RWPE2 (cell line): ENCODE results near the gene ANXA9.

ENCODE experiments used
- ATAC-seq: fragments of 200-7000 bp; cut with Tn5 transposase; 3 replicates; pipeline ENCODE4 v1.9.1; 2021; ENCODE audit warnings: low read depth
- DNase-seq: peaks from one replicate; pipeline ENCODE4 v3.0.0-alpha.2; 2020; ENCODE audit warnings: low spot score
- H3K27ac ChIP-seq: fragments of 450-650 bp; 2 replicates; pipeline ENCODE4 v1.5.1; 2017; ENCODE audit warnings: mild to moderate bottlenecking; ENCODE audit not compliant: poor library complexity, severe bottlenecking
- H3K27me3 ChIP-seq: fragments of 250-450 bp; sonication (Bioruptor Pico); 2 replicates; pipeline ENCODE4 v1.5.1; 2021; ENCODE audit warnings: mild to moderate bottlenecking, moderate library complexity; ENCODE audit not compliant: insufficient read depth, poor library complexity, severe bottlenecking
- H3K36me3 ChIP-seq: fragments of 250-450 bp; sonication (Bioruptor Pico); 2 replicates; pipeline ENCODE4 v1.5.1; 2020; ENCODE audit warnings: low read depth, mild to moderate bottlenecking, moderate library complexity
- H3K4me1 ChIP-seq: fragments of 250-450 bp; sonication (Bioruptor Pico); 2 replicates; pipeline ENCODE4 v1.5.1; 2021; ENCODE audit warnings: mild to moderate bottlenecking, moderate library complexity; ENCODE audit not compliant: insufficient read depth, poor library complexity, severe bottlenecking
- H3K4me3 ChIP-seq: fragments of 250-450 bp; sonication (Bioruptor Pico); 2 replicates; pipeline ENCODE4 v1.5.1; 2021; ENCODE audit warnings: mild to moderate bottlenecking, moderate library complexity; ENCODE audit not compliant: severe bottlenecking
- H3K9me3 ChIP-seq: fragments of 250-450 bp; sonication (Bioruptor Pico); 2 replicates; pipeline ENCODE4 v1.5.1; 2021; ENCODE audit warnings: mild to moderate bottlenecking, moderate library complexity; ENCODE audit not compliant: severe bottlenecking
- TF ChIP-seq, protein P1 (sequence below): fragments of 450-650 bp; IDR thresholded peaks from one replicate; pipeline ENCODE4 v1.5.1; 2017; ENCODE audit warnings: mild to moderate bottlenecking, moderate library complexity; ENCODE audit not compliant: poor library complexity, severe bottlenecking

ANXA9 gene

DNA sequence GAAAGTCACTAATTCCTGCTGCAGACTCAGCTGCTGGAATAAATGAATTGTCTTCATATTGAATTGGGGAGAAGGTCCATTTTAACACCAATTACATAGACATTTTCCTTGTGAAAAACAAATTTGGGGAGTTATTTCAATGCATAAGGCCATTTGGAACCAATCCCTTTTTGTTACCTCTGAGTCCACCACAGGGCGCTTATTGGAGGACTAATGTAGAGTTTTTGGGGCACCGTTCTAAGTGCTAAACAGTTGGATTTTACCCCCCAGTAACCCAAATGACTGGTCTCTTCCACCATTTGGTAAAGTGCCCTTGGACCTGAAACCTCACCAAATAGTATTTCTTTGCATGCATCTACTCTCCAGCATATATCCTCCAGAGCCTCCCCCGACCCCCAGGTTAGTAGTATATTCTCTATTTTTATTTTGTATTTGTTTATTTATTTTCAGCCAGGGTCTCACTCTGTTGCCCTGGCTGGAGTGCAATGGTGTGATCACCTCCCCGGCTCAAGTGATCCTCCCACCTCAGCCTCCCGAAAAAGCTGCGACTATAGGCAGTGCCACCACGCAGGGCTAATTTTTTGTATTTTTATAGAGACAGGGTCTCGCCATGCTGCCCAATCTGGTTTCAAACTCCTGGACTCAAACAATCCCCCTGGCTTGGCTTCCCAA lies 27.7 kb downstream of the ANXA9 start:
- Histone ChIP-seq H3K27ac (no peak overlapping the region), H3K27me3 (no peaks in the 10 kb centered on the region), H3K9me3 (no peaks in the 10 kb centered on the region), H3K36me3 (no peaks in the 10 kb centered on the region; the same call in 1 of the 2 replicates), H3K4me3 (no peak overlapping the region), H3K4me1 (peaks cover 11% of the 10 kb centered on the region)
- ATAC-seq (no peak), DNase-seq (no peak)
- TF ChIP-seq, protein P1, sequence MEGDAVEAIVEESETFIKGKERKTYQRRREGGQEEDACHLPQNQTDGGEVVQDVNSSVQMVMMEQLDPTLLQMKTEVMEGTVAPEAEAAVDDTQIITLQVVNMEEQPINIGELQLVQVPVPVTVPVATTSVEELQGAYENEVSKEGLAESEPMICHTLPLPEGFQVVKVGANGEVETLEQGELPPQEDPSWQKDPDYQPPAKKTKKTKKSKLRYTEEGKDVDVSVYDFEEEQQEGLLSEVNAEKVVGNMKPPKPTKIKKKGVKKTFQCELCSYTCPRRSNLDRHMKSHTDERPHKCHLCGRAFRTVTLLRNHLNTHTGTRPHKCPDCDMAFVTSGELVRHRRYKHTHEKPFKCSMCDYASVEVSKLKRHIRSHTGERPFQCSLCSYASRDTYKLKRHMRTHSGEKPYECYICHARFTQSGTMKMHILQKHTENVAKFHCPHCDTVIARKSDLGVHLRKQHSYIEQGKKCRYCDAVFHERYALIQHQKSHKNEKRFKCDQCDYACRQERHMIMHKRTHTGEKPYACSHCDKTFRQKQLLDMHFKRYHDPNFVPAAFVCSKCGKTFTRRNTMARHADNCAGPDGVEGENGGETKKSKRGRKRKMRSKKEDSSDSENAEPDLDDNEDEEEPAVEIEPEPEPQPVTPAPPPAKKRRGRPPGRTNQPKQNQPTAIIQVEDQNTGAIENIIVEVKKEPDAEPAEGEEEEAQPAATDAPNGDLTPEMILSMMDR = no peak

DNA sequence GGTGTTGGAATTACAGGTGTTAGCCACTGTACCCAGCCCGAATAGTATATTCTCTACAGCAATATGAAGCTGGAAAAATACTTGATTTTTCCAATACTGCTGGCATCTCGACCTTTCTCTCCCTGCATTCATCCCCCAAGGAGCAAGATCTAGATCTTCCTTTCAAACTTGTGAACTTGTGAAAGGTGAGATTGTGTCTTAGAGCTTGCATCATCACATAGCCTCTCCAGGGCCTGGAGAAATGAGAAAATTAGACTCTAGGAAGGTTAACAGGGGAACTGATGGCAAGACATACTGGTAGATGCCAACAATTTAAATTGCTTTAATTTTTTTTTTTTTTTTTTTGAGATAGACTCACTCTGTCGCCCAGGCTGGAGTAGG lies 28.2 kb downstream of the ANXA9 start:
- ATAC-seq (no peak), DNase-seq (no peak)
- Histone ChIP-seq H3K36me3 (no peaks in the 10 kb centered on the region; the same call in 1 of the 2 replicates), H3K27ac (no peak overlapping the region), H3K4me1 (peaks cover 7% of the 10 kb centered on the region), H3K27me3 (no peaks in the 10 kb centered on the region), H3K4me3 (no peak overlapping the region), H3K9me3 (no peaks in the 10 kb centered on the region)
- TF ChIP-seq, protein P1 = no peak

DNA sequence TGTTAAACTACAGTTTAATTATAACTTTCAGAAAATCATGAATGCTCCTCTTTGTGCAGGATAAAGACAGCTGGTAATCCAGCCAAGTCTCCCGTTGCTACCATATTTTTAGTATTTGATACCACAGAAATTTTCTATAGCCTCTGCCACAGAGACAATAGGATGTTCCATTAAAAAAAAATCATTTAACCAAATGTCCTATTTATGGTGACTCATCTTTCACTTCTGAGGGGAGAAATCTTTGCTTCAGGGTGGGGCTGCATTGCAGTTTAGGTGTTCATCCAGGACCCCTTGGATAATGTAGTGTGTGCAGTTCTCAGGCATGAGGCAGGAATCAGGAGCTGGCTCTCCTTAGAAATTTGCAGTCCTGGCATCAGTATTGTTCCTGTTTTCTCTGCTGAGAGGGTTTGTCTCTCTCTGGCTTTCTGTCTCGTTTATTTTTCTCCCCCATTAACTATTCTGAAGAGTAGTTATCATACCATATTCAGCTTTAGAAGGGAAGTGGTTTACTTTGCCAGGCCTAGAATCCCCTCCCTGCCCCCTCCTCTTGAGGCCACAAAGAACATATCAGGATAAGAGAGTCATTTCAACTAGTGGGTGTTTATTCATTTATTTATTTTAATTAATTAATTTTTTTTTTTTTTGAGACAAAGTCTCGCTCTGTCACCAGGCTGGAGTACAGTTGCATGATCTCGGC lies 29.2 kb downstream of the ANXA9 start:
- ATAC-seq = no peak
- H3K4me3 ChIP-seq = no peak overlapping the region
- no peaks in the 10 kb centered on the region for H3K9me3 ChIP-seq
- DNase-seq = no peak
- H3K27me3 ChIP-seq = no peaks in the 10 kb centered on the region
- H3K27ac ChIP-seq = no peak overlapping the region
- peaks cover 7% of the 10 kb centered on the region for H3K4me1 ChIP-seq
- no peaks in the 10 kb centered on the region; the same call in 1 of the 2 replicates for H3K36me3 ChIP-seq
- TF ChIP-seq, protein P1 = no peak

DNA sequence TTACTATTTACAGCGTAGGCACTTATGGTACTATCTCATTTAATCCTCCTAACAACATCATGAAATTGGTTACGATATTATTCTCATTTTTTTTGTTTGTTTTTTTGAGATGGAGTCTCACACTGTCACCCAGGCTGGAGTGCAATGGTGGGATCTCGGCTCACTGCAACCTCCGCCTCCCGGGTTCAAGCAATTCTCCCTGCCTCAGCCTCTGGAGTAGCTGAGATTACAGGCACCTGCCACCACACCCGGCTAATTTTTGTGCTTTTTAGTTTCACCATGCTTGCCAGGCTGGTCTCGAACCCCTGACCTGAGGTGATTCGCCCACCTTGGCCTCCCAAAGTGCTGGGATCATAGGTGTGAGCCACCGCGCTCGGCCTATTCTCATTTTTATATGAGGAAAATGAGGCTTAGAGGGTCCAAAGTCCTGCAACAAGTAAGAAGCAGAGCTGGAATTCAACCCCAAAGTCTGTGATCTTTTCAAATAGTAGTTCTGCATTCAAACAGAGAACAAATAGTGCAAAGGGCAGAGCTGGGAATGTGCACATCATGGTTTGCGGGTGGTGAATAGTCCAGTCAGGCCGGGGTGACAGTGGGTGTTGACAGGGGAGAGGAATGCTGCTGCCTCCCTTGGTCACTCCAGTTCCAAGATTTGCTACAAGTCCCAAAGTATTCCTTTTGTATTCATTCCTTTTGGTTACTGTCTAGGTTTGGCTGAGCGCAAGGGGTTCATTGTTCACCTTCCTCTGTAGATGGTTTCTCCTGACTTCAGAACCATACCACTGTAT lies 30.8 kb downstream of the ANXA9 start:
- Histone ChIP-seq H3K36me3 (peaks cover 2% of the 10 kb centered on the region), H3K27ac (no peak overlapping the region), H3K9me3 (no peaks in the 10 kb centered on the region), H3K4me3 (no peak overlapping the region), H3K4me1 (peaks cover under 1% of the 10 kb centered on the region), H3K27me3 (no peaks in the 10 kb centered on the region)
- DNase-seq (no peak), ATAC-seq (no peak)
- TF ChIP-seq, protein P1 = no peak
